ENCODE data around the gene ADCY5.

The ADCY5 gene

DNA sequence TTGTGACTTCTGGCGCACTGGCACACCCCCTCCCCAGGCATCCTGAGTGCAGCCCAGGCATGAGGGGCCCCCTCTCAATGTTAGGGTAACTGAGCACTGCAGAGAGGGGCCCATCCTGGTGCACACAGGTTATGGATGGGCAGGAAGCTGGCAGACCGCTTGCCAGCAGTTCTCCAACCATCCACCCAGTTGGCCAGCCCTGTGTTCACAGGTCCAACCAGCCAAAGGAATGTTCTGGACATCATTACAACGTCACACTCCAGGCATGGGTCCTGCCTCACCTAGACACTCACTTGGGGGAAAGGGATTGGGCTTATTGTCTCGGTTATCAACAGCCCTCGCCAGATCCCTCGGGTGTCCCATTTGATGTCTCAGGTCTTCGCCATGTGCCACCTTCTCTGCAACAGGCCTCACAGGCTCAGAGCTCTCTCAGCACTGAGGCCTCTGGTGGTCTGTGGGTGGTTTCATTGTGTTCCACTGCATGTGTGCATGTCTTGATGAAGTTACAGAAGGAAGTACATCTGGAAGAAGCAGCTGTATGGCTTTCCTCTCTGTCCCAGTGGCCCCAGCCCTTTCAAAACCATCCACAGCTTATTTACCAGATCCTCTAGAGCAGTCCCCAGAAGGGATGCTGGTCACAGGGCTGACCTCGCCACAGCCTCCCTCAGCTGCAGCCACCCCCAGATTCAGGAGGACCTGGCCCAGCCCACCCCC lies 23.7 kb downstream of the ADCY5 start:
- DNase-seq = no peak

DNA sequence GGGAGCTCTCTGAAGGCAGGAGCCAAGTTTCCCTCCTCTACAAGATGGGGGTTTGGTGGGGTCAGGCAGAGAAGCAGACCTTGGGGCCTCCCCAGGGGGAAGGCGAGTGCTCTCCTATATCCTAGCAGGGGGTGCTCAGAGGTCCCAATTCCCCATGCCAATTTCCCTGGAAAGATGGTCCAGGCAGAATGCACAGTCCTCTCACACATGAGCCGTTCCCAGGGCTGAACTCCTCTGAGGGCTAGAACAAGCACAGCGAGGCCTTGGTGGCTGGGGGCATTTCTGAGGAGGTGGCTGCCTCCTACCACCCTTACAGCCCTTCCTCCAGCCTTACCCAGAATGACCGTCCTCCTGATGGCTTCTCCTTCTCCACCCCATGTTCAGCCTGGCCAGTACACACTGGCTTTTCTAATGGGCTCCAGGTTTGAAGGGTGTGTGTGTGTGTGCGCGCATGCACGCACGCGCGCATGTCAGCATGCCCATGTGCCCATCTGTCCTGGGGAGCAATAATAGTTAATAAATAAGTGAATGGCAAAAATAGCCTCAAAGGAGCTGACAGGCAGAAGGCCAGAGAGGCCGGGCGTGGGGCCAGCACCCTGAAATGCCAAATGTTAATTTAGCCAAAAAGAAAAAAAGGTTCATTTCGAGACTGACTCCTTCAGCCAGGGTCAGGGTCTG lies 24.4 kb downstream of the ADCY5 start:
- DNase-seq = no peak

DNA sequence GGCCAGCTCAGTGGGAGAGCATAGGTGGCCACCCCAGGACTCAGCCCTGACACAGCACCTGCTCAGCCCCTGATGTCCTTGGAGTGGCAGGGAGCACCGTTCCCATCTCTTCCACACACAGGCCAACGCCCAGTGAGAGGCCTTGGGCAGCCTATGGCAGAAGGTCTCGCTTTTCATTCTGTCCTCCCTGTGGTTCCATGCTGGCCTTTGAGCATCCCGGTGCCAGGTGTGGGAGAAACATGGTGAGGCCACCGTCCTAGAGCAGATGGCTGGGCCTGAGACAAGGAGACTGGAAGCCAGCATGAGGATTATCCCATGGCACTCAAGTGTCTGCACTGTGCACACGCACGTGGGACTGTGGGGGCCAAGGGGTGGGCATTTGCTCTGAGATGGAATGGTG lies 25.1 kb downstream of the ADCY5 start:
- no peak for DNase-seq

DNA sequence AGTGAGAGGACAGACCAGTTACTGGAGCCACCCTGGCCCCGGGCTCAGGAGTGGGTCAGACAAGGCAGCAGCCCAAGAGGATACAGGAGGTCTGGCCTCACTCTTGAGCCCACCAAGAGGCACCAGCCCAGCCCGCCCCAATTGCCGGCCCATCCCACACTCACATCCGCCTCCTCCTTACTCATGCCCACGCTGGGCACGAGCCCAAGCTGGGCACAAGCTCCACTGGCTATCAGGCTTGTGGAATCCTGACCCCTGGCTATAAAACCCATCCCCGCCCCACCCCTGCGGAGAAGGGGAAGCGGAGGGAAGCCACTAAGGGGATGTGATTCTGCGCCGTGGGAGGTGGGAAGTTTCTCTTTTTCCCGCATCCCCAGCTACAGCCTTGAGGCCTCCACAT lies 25.9 kb downstream of the ADCY5 start:
- DNase-seq = no peak

DNA sequence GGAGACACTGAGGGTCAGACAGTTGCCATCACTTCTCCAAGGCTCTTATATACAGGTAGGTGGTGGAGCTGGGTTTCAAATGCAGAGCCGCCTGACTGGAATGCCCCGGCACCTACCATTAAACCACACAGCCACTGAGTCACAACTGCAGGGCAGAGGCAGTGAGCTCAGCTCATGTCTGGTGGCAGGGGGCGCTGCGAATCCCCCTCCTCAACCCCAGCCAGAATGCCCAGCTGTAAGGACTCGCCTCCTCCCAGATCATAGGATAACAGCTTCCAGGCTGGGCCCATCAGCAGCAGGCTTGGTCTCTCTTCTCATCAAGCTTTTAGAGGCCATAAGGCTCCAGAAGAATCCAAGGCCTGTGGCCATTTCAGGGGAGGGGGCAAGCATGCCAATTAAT lies 26.4 kb downstream of the ADCY5 start:
- DNase-seq = no peak

DNA sequence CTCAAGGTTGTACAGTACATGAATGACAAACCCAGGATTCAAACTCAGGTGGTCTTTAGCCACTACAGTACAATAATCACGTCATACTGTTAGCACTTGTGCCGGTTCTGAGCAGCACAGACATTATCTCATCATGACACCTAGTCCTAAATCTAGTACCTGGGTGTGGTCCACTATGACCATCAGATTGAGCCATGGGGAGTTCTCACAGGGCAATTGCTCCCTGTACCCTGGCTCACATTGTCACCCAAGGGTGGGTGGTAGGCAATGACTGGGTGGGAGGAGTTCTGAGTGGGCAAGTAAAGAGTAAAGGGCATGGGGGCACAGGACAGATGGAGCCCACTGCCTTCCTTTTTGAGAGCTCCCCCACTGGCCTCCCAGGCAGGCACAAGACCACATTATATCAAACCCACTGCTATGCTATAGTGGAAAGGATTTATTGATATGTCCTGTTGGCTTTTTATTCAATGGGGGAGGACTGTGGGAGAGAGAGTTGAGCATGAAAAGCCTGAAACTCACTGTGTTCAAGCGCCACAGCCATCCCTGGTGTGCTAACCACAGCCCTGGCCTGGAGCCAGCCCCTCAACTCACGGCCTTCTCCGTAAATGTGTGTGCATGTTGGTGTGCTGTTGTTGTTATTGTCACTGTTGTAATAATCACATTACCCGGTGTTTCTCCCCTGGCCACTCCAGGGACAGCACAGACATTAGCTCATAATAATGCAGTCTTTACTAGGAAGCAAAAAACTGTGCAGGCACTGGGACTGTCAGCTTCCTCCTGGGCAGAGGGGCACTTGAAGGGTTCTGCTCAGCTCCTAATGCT lies 27.3 kb downstream of the ADCY5 start:
- DNase-seq = no peak

DNA sequence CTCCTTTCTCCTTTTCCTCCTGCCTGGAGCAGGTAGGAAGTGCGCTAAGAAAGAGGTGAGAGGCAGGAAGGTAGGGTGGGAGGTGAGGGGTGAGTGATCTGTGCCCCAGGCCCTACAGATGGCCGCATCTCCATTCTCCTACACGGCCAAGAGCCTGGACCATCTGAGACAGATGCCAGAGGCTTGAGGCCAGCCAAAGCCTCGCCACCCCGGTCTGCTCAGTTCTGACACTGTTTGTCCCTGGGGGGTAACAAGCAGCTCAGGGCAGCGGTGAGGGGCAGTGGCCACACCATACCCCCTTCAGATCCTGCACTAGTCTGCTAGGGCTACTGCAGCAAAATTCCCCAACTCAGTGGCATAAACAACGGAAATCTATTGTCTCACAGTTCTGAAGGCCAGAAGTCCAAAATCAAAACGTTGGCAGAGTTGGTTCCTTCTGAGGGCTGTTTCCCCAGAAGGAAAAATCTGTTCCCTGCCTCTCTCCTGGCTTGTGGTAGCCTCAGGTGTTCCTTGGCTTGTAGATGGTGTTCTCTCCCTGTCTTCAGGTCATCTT lies 28.4 kb downstream of the ADCY5 start:
- no peak for DNase-seq

DNA sequence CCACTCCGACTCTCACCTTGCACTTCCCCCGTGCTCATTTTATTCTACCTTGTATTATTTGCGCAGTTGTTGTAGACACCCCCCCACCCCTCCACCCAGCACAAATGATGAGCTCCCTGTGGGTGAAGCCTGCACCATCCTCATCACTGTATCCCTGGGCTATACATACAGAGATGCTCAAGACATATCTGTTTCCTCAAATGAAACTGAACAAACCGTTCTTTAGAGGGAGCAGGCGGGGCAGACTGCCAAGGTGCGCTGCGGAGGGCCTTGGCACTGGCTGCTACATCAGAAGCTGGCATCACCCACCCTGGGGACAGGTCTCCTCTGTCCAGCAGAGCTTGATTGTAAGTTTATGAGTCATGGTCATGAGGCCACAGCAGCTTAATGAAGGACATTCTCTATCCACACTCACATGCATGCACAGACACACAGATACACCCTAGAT lies 29.0 kb downstream of the ADCY5 start:
- DNase-seq = no peak

DNA sequence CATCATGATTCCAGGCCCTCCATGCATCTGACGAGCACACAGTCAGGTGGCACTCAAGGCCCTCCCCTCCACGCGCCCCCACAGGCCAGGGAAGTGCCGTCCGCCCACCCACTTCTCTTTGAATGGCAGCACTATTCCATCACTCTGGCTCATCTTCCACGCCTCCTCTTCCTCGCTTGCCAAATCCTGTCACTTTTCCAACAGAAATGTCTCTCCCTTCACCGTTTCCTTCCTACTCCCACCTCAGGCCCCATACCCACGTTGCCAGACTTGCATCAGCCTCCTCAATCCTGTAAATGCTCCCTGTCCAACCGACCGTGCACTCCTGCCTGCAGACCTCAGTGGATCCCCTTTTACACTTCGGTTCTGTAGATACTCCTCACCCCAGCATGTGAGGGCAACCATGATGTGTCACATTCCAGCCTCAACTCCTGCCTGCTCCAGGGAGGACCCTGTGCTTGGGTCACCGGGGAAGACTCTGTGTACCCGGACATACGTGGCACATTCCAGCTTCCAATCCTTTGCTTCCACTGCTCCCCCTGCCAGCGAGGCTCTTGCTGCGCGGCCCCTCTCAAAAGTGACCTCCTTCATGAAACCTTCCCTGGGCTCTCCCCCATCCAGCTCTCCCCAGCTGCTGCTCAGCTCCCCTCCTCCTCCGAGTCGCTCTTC lies 29.6 kb downstream of the ADCY5 start:
- DNase-seq = no peak

DNA sequence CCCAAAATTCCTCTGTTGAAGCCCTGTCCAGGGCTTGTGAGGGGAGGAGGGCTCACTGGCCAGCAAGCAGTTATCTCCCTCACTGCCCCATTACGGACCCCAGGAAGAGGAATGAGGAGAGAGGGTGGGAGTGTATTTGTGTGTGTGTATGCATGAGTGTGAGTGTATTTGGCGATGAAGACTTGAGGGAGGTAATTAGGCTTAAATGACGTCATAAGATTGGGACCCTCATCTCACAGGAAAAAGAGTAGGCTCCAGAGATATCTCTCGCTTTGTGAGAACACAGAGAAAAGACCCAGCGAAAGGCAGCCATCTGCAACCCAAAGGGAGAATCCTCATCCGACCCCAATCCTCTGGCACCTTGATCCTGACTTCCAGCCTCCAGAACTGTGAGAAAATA lies 32.2 kb downstream of the ADCY5 start:
- no peak for DNase-seq

DNA sequence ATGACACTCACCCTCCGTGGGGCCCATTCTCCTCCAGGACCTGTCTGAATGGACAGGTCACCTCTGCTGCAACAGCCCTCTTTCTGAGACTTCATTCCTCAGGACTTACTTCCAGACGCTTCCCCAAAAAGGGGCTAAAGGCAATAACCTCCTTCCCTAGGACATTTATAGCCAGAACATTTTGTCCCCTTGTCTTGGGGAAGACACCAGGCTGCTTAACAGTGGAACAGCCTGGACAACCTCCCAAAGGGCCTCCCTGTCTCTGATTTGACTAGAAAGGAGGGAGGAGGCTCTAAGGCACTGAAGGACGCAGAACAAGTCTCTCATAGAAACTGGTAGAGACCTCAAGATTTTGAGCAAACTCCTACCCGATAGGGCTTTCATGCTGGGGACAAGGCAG lies 32.7 kb downstream of the ADCY5 start:
- DNase-seq = no peak

DNA sequence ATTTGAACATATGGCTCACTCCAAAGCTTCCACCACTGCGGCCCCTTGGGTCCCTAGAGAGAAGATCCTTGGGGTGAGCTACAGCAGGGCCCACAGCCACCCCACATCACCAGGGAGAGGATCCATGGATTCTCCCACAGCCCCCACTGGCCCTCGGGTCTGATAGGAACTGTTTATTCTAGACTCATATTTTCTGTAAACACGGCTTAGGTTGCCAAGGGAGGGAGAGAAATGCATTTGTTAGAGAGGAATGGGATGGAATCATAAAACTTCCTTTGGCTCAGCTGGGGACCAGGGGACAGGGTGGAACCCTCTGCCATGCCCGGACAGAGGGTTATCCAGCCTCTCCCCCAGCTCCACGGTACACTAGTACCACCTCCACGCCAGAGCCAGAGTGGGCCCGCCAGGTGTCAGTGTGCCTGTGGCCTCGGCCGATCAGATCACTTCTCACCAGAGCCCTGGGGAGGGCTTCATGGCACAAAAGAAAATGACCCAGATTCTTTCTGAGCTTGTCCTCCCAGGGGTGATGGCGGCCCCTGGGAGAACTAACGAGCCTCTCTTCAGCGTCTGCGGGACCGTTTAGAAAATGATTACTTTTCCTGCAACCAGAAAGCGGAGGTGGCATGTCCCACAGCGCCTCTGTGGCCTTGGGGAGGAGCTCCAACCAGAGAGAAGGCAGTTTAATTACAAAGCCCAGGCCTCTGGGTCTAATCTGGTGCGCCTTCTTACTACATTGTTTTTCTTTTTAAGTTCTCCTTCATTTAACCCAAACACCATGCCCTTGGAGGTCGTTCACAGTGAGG lies 33.7 kb downstream of the ADCY5 start:
- DNase-seq = no peak

DNA sequence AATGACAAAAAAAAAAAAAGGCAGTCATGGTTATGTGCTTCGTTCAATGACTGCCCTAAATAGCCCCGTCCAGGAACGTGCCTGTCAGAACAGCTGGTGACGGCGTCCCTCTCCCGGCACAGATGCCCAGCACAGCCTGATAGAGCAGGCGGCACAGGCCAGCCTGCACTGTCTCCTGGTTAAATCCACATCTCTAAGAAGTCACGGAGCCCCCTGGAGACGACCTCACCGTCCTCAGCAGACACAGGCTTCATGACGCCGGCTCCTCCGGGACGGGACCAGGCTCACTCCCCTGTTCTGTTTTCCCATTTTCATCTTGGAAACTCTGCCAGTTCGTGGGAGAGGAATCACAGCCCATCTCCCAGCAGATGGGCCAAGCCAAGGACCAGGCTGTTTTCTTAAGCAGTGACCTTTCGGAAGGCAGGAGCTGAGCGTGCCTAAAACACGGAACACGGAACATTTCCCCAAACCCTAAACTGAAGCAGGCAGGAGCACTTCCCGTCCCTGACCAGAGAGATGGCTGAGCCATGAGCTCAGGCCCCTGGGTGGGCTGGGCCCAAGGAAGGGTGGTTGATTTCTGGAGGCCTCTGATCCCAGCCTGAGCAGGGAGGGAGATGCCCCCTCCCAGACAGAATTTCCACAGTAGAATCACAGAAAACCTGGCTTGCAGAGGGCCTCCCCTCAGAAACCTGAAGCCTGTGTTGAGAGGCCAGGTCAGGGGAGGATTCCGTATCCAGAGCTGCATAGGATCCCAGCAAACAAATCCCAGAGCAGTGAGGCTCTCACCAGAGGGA lies 35.9 kb downstream of the ADCY5 start:
- no peak for DNase-seq

DNA sequence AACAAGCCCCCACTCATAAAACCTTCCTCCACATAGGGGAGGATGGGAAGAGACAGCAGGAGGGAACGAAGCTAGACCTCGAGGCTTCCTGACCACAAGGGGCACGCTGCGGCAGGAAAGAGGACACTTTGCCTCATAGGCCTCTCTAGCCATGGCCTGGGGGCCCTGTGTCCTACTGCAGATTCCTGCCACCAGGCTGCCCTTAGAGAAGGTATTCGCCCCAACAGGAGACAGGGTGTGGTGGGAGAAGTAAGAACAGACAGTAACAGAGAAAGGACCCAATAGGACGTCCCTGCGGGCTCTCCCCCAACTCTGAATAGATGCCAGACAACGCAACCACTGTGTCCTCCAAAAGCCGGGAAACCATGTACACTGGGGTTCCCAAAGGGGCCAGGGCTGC lies 36.8 kb downstream of the ADCY5 start:
- no peak for DNase-seq

DNA sequence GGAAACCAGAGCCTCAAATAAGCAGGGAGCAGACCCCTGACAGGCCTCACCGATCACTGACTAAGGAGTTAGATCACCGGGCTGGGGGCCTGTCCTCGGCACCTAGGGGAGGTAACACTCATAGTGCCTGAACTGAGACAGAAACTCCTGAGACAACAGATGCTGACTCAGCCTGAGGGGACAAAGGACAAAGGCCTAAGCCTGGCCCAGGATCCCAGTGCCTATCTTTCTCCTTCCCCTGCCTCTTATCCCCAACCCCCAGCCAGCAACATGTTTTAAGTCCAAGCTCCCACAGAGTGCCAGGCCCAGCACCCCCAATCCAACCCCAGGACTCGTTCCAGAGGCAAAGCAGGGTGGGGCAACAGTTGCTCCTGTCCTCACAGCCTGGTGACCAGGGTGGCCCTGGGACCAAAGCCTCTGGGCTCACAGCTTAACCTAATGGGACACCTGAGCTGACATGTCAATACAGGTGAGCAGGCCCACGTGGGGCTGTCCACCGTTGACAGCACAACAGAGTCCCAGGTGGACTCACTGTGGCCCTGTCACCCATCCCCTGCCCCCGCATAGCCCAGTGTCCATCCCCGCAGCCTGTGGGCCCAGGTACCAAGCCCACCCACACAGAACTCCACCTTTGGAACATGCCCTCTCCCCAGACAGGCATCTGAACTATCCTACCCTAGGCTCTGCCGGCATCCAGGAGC lies 37.4 kb downstream of the ADCY5 start:
- DNase-seq = no peak

DNA sequence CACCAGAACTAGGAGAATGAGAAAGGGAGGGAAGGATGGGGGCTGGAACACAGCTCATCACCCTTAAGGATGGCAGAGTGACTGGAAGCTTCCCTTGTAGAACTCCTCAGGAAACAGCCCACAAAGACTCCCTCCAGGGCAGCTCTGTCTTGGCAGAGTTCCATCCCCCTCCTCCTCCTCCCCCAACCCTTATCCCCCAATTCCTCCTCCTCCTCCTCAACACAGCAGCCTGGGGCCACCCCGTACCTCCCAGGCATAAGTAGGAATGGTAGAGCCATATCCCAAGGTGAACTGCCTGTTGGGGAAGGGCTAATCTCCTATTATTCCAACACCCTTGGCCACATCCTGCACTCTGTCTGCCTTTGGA lies 38.8 kb downstream of the ADCY5 start:
- no peak for DNase-seq

DNA sequence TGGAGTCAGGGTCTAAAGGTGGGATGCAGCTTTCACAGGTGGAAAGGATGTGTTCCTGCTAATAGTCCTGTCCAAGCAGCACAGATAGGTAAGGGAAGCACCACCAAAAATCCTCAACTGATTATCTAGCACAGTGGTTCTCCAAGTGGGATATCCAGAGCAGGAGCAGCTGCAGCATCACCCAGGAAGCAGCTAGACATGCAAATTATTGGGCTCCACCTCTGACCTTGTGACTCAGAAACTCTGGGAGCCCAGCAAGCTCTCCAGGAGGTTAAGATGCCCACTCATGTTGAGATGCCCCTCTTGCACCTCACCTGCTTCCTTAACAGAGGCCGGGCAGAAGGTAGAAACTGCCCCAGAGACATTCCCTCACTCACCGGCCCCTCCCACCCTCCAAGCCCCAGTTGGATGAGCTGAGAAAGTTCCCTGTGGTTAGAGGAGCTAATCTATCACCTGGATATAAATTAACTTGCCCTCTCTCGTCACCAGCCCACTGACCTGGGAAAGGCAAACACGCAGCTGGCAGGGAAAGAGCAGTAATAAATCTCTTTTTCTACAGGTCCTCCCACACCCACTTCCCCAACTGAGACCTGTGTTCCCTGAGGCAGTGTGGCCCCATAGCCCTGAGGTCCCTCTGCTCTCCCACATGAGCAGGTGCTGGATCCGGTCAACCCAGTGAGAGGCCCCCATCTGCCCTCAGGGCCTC lies 39.3 kb downstream of the ADCY5 start:
- no peak for DNase-seq

DNA sequence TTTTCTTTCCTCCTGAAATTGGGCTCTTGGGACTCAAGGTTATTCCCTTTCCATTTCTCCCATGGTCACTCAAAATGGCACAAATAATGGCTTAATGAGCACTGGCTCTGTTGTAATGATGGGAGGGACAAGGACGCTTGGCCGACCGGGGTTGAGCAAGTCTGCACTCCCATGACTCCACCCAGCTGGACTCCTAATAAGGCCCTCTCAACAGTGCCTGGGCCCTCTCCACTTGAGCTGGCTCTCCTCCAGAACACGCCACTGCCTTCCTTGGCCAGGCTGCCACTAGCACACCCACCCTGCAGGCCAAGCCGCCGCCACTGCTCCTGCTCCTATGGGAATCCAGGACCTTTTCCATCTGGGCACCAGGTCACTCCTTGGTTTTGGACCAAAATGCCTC lies 42.3 kb downstream of the ADCY5 start:
- no peak for DNase-seq

DNA sequence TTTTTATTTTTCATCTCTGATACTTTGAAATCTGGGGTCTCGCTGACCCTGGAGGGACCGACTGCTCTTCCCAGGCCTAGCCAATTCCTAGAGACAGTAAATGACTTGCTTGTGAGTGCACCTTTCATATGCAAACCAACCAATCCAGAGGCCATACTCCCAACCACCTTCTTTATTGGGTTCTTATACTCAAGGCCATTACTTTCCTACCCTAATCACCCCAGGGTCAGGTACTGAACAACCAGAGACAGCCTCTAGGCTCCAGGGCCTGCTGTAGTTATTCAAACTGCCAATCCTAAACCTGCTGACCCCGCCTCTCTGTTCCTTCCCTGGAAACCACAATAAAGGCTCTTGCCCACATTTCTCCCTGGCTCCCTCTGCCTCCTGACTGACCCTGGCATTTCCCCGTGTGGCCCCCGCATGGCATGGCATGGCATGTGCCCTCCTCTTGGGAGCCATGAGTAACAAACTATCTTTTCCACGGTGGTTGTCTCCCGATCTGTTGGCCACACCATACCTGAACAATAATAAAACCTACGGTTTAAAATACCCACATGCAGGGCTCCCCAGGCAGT lies 42.9 kb downstream of the ADCY5 start:
- DNase-seq = no peak

DNA sequence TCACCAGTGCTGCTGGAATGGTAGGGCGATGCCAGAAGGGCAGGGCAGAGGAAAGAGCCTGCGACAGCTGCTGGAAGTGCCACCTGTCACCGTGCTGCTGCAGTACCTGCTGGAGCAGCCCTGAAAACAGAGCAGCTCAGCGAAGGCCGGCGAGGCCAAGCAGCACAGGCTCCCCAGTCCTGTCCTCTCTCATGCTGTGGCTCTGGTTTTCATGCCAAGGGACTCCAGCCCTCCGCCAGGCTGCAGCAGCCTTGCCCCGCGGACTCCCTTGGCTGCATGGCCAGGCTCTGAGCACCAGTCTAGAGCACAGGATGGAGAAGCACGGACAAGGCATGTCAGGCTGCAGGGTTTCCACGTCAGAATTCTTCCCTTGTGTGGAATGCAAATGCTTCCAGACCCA lies 43.9 kb downstream of the ADCY5 start:
- no peak for DNase-seq
